ENCODE data around the gene MAP2K6. TPM values are rescaled to one million over a fixed set of nuclear protein-coding genes. Genes with fewer than 3 reads are reported as not detected.

Gene MAP2K6
- total RNA-seq, 1 experiment from 2014 or later: 106 TPM

- no peak overlapping the region for H3K4me2 ChIP-seq (ENCODE audit: low read depth, low read length, poor library complexity, severe bottlenecking)
- no peak for DNase-seq
- H3K9me3 ChIP-seq (ENCODE audit: low read length): no peaks in the 10 kb centered on the region
- H3K27me3 ChIP-seq (ENCODE audit: low read length): no peaks in the 10 kb centered on the region
- no peaks in the 10 kb centered on the region for H4K20me1 ChIP-seq (ENCODE audit: insufficient read depth, low read depth, low read length)
- no peaks in the 10 kb centered on the region for H3K36me3 ChIP-seq (ENCODE audit: insufficient read depth, low read length)
- H3K4me3 ChIP-seq (ENCODE audit: low read length): no peak overlapping the region
- no peak overlapping the region for H2AFZ ChIP-seq (ENCODE audit: low read length)
- H3K79me2 ChIP-seq (ENCODE audit: low read length): no peaks in the 10 kb centered on the region
- no peak overlapping the region for H3K27ac ChIP-seq (ENCODE audit: low read length)
- no peak overlapping the region for H3K9ac ChIP-seq (ENCODE audit: low read length)
- H3K9me2 ChIP-seq (replicated peaks; ENCODE audit: insufficient read depth, low read length): no peaks in the 10 kb centered on the region
- H3K4me1 ChIP-seq (ENCODE audit: low read length): no peaks in the 10 kb centered on the region
Observed at GRCh38 chr17:69466905-69467667, 52.6 kb downstream of the MAP2K6 start.

DNA sequence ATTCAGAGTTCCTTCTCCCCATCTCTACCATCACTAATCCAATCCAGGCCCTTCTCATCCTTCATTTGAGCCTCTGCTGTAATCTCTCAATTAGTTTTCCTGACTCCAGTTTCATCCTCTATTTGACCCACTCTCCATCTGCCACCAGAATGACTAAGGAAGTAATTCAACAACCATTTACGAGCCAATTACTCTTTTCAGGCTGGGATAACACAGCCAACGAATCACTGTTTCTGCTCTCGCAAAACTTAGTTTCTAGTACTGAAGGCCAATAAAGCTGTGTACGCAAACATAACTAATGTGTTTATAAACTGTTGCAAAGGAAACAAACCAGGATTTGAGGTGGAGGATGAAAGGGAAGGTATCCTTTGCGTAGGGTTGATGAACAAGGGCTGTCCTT, 53.7 kb downstream of the MAP2K6 start:
- no peak overlapping the region for H3K4me3 ChIP-seq (ENCODE audit: low read length)
- no peak overlapping the region for H3K4me2 ChIP-seq (ENCODE audit: low read depth, low read length, poor library complexity, severe bottlenecking)
- no peak overlapping the region for H2AFZ ChIP-seq (ENCODE audit: low read length)
- no peaks in the 10 kb centered on the region for H3K27me3 ChIP-seq (ENCODE audit: low read length)
- no peaks in the 10 kb centered on the region for H3K79me2 ChIP-seq (ENCODE audit: low read length)
- H3K36me3 ChIP-seq (ENCODE audit: insufficient read depth, low read length): no peaks in the 10 kb centered on the region
- no peaks in the 10 kb centered on the region for H3K9me2 ChIP-seq (replicated peaks; ENCODE audit: insufficient read depth, low read length)
- H3K4me1 ChIP-seq (ENCODE audit: low read length): no peaks in the 10 kb centered on the region
- H3K9me3 ChIP-seq (ENCODE audit: low read length): no peaks in the 10 kb centered on the region
- H4K20me1 ChIP-seq (ENCODE audit: insufficient read depth, low read depth, low read length): no peaks in the 10 kb centered on the region
- H3K27ac ChIP-seq (ENCODE audit: low read length): no peak overlapping the region
- H3K9ac ChIP-seq (ENCODE audit: low read length): no peak overlapping the region
- DNase-seq: no peak

DNA sequence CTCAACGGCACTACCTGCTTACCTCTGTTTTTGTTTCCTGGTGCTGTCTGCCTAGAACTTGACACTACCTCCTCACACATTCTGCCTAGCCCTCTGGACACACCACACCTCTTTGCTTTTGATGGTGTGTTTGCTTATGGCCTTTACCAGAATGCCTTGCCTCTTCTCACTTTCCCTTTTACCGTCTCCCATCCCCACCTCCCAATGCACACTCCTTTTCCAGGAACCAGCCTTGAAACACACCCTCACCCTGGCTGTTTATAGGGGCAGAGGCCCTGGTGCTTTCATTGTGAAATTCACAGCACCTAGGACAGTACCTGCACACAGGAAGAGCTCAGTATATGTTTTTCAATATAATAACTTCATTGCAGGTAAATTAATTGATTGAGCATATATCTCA, 56.2 kb downstream of the MAP2K6 start:
- H3K79me2 ChIP-seq (ENCODE audit: low read length): no peaks in the 10 kb centered on the region
- no peak for DNase-seq
- H3K4me2 ChIP-seq (ENCODE audit: low read depth, low read length, poor library complexity, severe bottlenecking): no peak overlapping the region
- H3K27ac ChIP-seq (ENCODE audit: low read length): no peak overlapping the region
- H3K4me3 ChIP-seq (ENCODE audit: low read length): no peak overlapping the region
- no peak overlapping the region for H3K9ac ChIP-seq (ENCODE audit: low read length)
- H3K9me2 ChIP-seq (replicated peaks; ENCODE audit: insufficient read depth, low read length): no peaks in the 10 kb centered on the region
- H3K27me3 ChIP-seq (ENCODE audit: low read length): no peaks in the 10 kb centered on the region
- H3K4me1 ChIP-seq (ENCODE audit: low read length): peaks cover 15% of the 10 kb centered on the region
- H4K20me1 ChIP-seq (ENCODE audit: insufficient read depth, low read depth, low read length): no peaks in the 10 kb centered on the region
- H3K9me3 ChIP-seq (ENCODE audit: low read length): no peaks in the 10 kb centered on the region
- H2AFZ ChIP-seq (ENCODE audit: low read length): no peak overlapping the region
- no peaks in the 10 kb centered on the region for H3K36me3 ChIP-seq (ENCODE audit: insufficient read depth, low read length)

GRCh38 chr17:69471406-69471805, 56.9 kb downstream of the MAP2K6 start:
- peaks cover 15% of the 10 kb centered on the region for H3K4me1 ChIP-seq (ENCODE audit: low read length)
- H3K79me2 ChIP-seq (ENCODE audit: low read length): no peaks in the 10 kb centered on the region
- H2AFZ ChIP-seq (ENCODE audit: low read length): no peak overlapping the region
- no peaks in the 10 kb centered on the region for H3K36me3 ChIP-seq (ENCODE audit: insufficient read depth, low read length)
- DNase-seq: no peak
- H3K4me3 ChIP-seq (ENCODE audit: low read length): no peak overlapping the region
- H3K4me2 ChIP-seq (ENCODE audit: low read depth, low read length, poor library complexity, severe bottlenecking): no peak overlapping the region
- no peaks in the 10 kb centered on the region for H3K27me3 ChIP-seq (ENCODE audit: low read length)
- no peak overlapping the region for H3K9ac ChIP-seq (ENCODE audit: low read length)
- no peaks in the 10 kb centered on the region for H3K9me2 ChIP-seq (replicated peaks; ENCODE audit: insufficient read depth, low read length)
- no peaks in the 10 kb centered on the region for H3K9me3 ChIP-seq (ENCODE audit: low read length)
- no peaks in the 10 kb centered on the region for H4K20me1 ChIP-seq (ENCODE audit: insufficient read depth, low read depth, low read length)
- no peak overlapping the region for H3K27ac ChIP-seq (ENCODE audit: low read length)

DNA sequence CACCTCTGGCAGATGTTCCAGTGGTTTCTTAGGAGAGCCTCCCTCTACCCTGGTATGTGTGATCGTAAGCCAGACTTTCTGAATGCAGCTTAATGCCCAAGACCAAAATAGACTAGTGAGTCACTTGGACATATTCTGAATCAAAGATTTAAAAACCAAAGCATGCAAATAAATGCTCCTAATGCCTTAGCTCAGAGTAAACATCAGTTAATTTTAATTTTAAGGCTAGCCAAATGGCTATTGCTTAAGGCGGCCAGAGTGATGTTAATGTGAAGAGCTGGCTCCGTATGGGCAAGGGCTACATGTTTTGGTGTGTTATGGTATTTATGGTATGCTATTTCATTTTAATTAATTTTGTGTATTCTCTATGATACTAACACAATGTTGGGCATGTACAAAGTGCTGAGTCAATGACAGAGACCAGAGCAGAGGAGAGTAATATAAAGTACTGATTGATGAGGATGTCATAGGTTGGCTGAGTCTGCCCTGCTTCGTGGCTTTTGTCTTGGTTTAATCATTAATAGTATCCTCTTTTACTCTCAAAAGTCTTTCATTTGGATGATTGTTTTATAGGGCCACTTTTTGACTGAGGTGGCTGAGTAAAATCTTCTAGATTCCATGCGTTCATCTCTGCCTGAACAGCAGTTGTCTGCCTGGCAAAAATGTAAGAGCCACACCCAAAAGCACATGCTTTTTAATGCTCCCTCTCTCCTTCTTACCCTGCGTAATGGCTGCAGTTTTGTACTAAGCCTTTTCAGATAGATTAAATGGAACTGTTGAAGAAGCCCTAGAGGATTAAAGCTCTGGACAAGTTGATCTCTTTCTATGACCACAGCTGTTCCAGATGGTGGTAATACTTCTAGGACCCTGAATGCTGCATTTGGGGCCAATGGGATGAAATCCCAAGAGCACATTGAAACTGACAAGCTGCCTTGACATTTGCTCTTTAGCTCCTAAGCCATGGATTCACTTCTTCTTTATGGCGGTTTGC, 59.6 kb downstream of the MAP2K6 start:
- no peaks in the 10 kb centered on the region for H3K9me3 ChIP-seq (ENCODE audit: low read length)
- no peak overlapping the region for H2AFZ ChIP-seq (ENCODE audit: low read length)
- H3K36me3 ChIP-seq (ENCODE audit: insufficient read depth, low read length): no peaks in the 10 kb centered on the region
- no peaks in the 10 kb centered on the region for H3K27me3 ChIP-seq (ENCODE audit: low read length)
- DNase-seq: no peak
- H3K9me2 ChIP-seq (replicated peaks; ENCODE audit: insufficient read depth, low read length): no peaks in the 10 kb centered on the region
- no peak overlapping the region for H3K27ac ChIP-seq (ENCODE audit: low read length)
- no peak overlapping the region for H3K4me3 ChIP-seq (ENCODE audit: low read length)
- H3K9ac ChIP-seq (ENCODE audit: low read length): no peak overlapping the region
- no peak overlapping the region for H3K4me2 ChIP-seq (ENCODE audit: low read depth, low read length, poor library complexity, severe bottlenecking)
- H4K20me1 ChIP-seq (ENCODE audit: insufficient read depth, low read depth, low read length): no peaks in the 10 kb centered on the region
- peaks cover 30% of the 10 kb centered on the region for H3K4me1 ChIP-seq (ENCODE audit: low read length)
- no peaks in the 10 kb centered on the region for H3K79me2 ChIP-seq (ENCODE audit: low read length)

GRCh38 chr17:69477204-69477902, 62.9 kb downstream of the MAP2K6 start:
- H3K4me2 ChIP-seq (ENCODE audit: low read depth, low read length, poor library complexity, severe bottlenecking): peak overlapping the region; percentile 48
- no peaks in the 10 kb centered on the region for H3K9me3 ChIP-seq (ENCODE audit: low read length)
- DNase-seq: peak; percentile 57
- H3K27ac ChIP-seq (ENCODE audit: low read length): no peak overlapping the region
- no peak overlapping the region for H2AFZ ChIP-seq (ENCODE audit: low read length)
- no peaks in the 10 kb centered on the region for H3K79me2 ChIP-seq (ENCODE audit: low read length)
- H3K4me1 ChIP-seq (ENCODE audit: low read length): peaks cover 30% of the 10 kb centered on the region
- no peaks in the 10 kb centered on the region for H3K9me2 ChIP-seq (replicated peaks; ENCODE audit: insufficient read depth, low read length)
- H3K36me3 ChIP-seq (ENCODE audit: insufficient read depth, low read length): no peaks in the 10 kb centered on the region
- H3K4me3 ChIP-seq (ENCODE audit: low read length): no peak overlapping the region
- H3K9ac ChIP-seq (ENCODE audit: low read length): no peak overlapping the region
- H3K27me3 ChIP-seq (ENCODE audit: low read length): no peaks in the 10 kb centered on the region
- no peaks in the 10 kb centered on the region for H4K20me1 ChIP-seq (ENCODE audit: insufficient read depth, low read depth, low read length)

DNA sequence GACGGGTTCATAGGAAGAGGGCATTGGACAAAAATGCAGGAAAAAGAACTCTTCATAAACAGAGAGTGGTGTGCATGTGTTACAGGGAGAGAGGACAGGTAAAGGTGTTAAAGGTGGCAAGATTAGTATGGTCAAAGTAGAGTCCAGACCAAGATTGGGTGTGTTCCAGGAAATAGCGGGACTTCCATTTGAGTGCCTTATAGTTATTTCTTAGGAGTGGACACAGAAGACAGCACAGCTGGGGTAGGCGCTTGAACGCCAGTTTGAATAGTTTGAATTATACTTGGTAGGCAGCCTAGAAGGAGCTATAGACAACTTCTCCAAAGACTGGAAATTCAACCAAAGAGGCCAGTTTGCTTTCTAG, 63.4 kb downstream of the MAP2K6 start:
- Histone ChIP-seq H2AFZ (ENCODE audit: low read length) (no peak overlapping the region), H4K20me1 (ENCODE audit: insufficient read depth, low read depth, low read length) (no peaks in the 10 kb centered on the region), H3K79me2 (ENCODE audit: low read length) (no peaks in the 10 kb centered on the region), H3K9ac (ENCODE audit: low read length) (no peak overlapping the region), H3K27ac (ENCODE audit: low read length) (no peak overlapping the region), H3K36me3 (ENCODE audit: insufficient read depth, low read length) (no peaks in the 10 kb centered on the region), H3K4me2 (ENCODE audit: low read depth, low read length, poor library complexity, severe bottlenecking) (peak overlapping the region; percentile 48), H3K4me3 (ENCODE audit: low read length) (no peak overlapping the region), H3K27me3 (ENCODE audit: low read length) (no peaks in the 10 kb centered on the region), H3K9me3 (ENCODE audit: low read length) (no peaks in the 10 kb centered on the region), H3K4me1 (ENCODE audit: low read length) (peaks cover 30% of the 10 kb centered on the region), H3K9me2 (replicated peaks; ENCODE audit: insufficient read depth, low read length) (no peaks in the 10 kb centered on the region)
- no peak for DNase-seq

GRCh38 chr17:69478916-69479315, 64.4 kb downstream of the MAP2K6 start:
- H3K27me3 ChIP-seq (ENCODE audit: low read length): no peaks in the 10 kb centered on the region
- H3K4me1 ChIP-seq (ENCODE audit: low read length): peaks cover 24% of the 10 kb centered on the region
- H3K9me2 ChIP-seq (replicated peaks; ENCODE audit: insufficient read depth, low read length): no peaks in the 10 kb centered on the region
- H3K4me2 ChIP-seq (ENCODE audit: low read depth, low read length, poor library complexity, severe bottlenecking): no peak overlapping the region
- H4K20me1 ChIP-seq (ENCODE audit: insufficient read depth, low read depth, low read length): no peaks in the 10 kb centered on the region
- H3K79me2 ChIP-seq (ENCODE audit: low read length): no peaks in the 10 kb centered on the region
- H2AFZ ChIP-seq (ENCODE audit: low read length): no peak overlapping the region
- no peaks in the 10 kb centered on the region for H3K36me3 ChIP-seq (ENCODE audit: insufficient read depth, low read length)
- H3K9ac ChIP-seq (ENCODE audit: low read length): no peak overlapping the region
- H3K9me3 ChIP-seq (ENCODE audit: low read length): no peaks in the 10 kb centered on the region
- no peak overlapping the region for H3K27ac ChIP-seq (ENCODE audit: low read length)
- no peak for DNase-seq
- no peak overlapping the region for H3K4me3 ChIP-seq (ENCODE audit: low read length)
